GM10248 (cell line): Measurements from ENCODE around the gene CHMP1A.

ENCODE experiments used
- CTCF ChIA-PET: fragments of 300-600 bp; sonication (Branson Sonifier 250); formaldehyde crosslinking; extraction: SDS; loops from one replicate; lab custom pipeline; 2021; ENCODE audit warnings: antibody characterized with exemption; lab: Yijun Ruan, JAX
- POLR2A ChIA-PET: fragments of 350-650 bp; sonication (Branson Sonifier 250); formaldehyde crosslinking; extraction: SDS; loops from one replicate; lab custom pipeline; 2020; ENCODE audit warnings: antibody characterized with exemption; lab: Yijun Ruan, JAX
- DNase-seq: peaks from one replicate; pipeline ENCODE4 v3.0.0; 2012; ENCODE audit errors: extremely low spot score
- TF ChIP-seq, protein P1 (sequence below): IDR thresholded peaks from 2 replicates; pipeline ENCODE4 v1.5.1; 2012; ENCODE audit warnings: mild to moderate bottlenecking, low read depth; ENCODE audit errors: extremely low read depth, missing control alignments, control extremely low read depth

CHMP1A gene

DNA sequence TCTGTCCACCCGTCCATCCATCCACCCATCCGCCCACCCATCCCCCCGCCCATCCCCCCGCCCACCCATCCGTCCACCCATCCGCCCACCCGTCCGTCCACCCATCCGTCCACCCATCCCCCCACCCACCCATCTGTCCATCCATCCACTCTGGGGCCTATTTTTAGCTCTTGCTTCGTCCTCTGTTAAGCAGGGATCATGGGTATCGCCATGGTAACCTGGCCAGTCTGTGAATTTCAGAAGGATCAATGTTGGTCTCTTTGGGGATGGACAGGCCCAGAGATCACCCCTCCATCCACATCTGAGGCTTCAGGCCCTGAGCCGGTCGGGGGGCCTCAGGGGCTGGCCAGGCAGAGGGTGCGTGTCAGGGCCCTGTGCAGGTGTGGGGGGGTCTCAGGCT lies 59.3 kb downstream of the CHMP1A start:
- DNase-seq = no peak
- POLR2A ChIA-PET = interaction anchor here (0.6 kb wide), 1 partner anchor 9 kb away, joined by 3 read pairs; no protein-coding TSS in a partner anchor
- TF ChIP-seq, protein P1, sequence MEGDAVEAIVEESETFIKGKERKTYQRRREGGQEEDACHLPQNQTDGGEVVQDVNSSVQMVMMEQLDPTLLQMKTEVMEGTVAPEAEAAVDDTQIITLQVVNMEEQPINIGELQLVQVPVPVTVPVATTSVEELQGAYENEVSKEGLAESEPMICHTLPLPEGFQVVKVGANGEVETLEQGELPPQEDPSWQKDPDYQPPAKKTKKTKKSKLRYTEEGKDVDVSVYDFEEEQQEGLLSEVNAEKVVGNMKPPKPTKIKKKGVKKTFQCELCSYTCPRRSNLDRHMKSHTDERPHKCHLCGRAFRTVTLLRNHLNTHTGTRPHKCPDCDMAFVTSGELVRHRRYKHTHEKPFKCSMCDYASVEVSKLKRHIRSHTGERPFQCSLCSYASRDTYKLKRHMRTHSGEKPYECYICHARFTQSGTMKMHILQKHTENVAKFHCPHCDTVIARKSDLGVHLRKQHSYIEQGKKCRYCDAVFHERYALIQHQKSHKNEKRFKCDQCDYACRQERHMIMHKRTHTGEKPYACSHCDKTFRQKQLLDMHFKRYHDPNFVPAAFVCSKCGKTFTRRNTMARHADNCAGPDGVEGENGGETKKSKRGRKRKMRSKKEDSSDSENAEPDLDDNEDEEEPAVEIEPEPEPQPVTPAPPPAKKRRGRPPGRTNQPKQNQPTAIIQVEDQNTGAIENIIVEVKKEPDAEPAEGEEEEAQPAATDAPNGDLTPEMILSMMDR = no peak
- CTCF ChIA-PET = no interaction called here

DNA sequence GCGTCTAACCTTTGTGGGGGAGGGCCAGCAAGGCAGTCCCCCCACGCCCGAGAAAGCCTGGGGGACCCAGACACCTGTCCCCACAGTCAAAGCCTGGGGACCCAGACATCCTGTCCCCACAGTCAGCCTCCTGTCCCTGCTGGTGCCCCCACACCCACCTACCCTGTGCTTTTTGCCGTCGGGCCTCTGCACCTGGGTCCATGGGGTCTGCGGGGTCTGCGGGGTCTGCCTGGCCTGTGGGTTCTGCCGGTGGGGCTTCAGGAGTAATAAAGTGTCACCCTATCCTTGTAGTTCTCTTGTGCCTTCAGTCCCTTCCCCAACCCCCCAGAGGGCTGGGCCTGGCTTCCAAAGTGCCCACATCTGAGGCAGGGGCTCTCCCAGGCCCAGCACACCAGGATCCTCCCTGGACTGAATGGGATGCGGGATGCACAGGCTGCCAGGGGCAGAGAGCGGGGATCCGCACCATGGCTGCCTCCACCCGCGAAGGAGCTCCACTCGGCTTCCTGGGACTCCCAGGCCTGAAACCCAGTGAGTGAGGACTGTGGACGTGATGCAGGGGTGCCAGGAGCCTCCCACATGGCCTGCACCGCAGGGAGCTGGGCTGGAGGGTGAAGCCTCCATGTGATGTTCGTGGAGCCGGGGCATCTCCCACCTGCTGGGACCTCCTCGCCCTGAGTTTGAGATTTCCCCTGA lies 60.4 kb downstream of the CHMP1A start:
- POLR2A ChIA-PET = interaction anchor here (0.5 kb wide), 1 partner anchor 276 kb away, joined by 4 read pairs; the partner anchor contains the start of gene TCF25
- DNase-seq = no peak
- TF ChIP-seq, protein P1 = no peak
- CTCF ChIA-PET = interaction anchor here (1.6 kb wide), 1 partner anchor 19 kb away, joined by 3 read pairs; no protein-coding TSS in a partner anchor

DNA sequence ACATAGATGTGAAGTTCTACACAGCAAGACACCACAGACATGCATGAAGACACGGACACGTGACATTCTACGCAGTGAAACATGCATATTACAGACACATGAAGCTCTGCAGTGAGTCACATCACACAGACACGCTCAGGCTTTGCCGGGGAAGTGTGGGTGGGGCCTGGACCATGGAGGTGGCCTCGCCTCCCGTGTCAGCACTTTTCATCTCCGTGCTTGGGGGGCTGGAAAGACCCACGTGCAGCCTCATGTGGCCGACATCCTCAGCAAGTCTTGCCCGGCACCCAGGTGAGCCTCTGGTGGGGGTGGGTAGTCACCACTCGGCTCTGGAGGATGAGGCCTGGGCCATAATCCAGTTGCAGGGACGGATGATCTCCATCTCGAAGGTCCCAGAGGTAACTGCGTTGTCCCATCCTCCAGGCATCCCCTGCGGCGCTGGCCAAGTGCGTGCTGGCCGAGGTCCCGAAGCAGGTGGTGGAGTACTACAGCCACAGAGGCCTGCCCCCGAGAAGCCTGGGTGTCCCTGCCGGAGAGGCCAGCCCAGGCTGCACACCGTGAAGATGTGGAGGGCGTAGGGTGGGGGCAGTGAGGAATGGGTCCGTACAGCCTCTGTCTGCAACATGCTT lies 61.3 kb downstream of the CHMP1A start:
- ChIA-PET POLR2A (no interaction called here), CTCF (interaction anchor here (1.6 kb wide), 1 partner anchor 20 kb away, joined by 3 read pairs; no protein-coding TSS in a partner anchor)
- DNase-seq = no peak
- TF ChIP-seq, protein P1 = no peak

DNA sequence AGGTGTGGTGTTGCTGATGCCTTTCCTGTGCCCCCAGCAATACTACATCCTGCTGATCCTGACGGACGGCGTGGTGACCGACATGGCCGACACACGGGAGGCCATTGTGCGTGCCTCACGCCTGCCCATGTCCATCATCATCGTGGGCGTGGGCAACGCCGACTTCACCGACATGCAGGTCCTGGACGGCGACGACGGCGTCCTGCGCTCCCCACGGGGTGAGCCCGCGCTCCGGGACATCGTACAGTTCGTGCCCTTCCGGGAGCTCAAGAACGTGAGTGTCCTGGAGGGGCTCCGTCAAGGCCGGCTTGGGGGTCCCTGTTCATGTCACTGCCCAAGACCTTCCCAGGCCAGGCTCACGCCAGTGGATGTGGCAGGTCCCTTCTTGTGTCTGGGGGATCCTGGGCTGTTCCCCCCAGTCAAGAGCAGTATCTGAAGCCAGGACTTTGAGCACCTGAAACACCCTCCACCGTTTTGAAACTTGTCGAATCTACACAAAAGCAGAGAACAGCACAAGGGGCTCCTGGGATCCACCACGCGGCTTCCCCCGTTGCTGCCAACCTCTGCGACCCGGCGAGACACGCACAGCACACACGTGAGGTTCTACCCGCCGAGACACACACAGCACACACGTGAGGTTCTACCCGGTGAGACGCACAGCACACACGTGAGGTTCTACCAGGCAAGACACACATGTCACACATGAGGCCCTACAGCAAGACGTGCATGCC lies 62.0 kb downstream of the CHMP1A start:
- DNase-seq = no peak
- TF ChIP-seq, protein P1 = no peak
- ChIA-PET POLR2A (no interaction called here), CTCF (no interaction called here)
